GM18873 (cell line): Measurements from ENCODE around the gene ZNF169.
"Not testable (repeated sequence)": the region's sequence is repeated elsewhere in the genome, so short reads cannot be mapped to it uniquely, and the experiment has no call there.

Experiments
- ATAC-seq: cut with Tn5 transposase; IDR thresholded peaks from one replicate; pipeline ENCODE4 v1.9.1; 2021; ENCODE audit warnings: mild to moderate bottlenecking, moderate library complexity, moderate number of reproducible peaks; ENCODE audit not compliant: unreplicated experiment, low FRiP score

ZNF169 gene

GRCh38 chr9:94281101-94281500, 22.0 kb downstream of the ZNF169 start:
- no peak for ATAC-seq

- no peak for ATAC-seq
Measured at GRCh38 chr9:94286116-94286515, 27.0 kb downstream of the ZNF169 start.

GRCh38 chr9:94287877-94288513, 28.9 kb downstream of the ZNF169 start:
- ATAC-seq, result no peak

GRCh38 chr9:94289691-94290090, 30.6 kb downstream of the ZNF169 start:
- ATAC-seq, result no peak

GRCh38 chr9:94298949-94299599, 40.0 kb downstream of the ZNF169 start:
- ATAC-seq, result no peak

GRCh38 chr9:94300470-94301301, 41.6 kb downstream of the ZNF169 start:
- ATAC-seq, result no peak

GRCh38 chr9:94301583-94301982, 42.5 kb downstream of the ZNF169 start:
- ATAC-seq, result no peak

- ATAC-seq, result no peak
Measured at GRCh38 chr9:94302426-94302825, 43.3 kb downstream of the ZNF169 start.

GRCh38 chr9:94303321-94303720, 44.2 kb downstream of the ZNF169 start:
- ATAC-seq, result no peak

- ATAC-seq, result not testable (repeated sequence)
Measured at GRCh38 chr9:94315034-94315984, 56.2 kb downstream of the ZNF169 start.

- ATAC-seq, result not testable (repeated sequence)
Measured at GRCh38 chr9:94316236-94316635, 57.1 kb downstream of the ZNF169 start.

GRCh38 chr9:94317949-94318657, 59.0 kb downstream of the ZNF169 start:
- ATAC-seq, result not testable (repeated sequence)

- not testable (repeated sequence) for ATAC-seq
Measured at GRCh38 chr9:94322342-94322940, 63.3 kb downstream of the ZNF169 start.

- ATAC-seq, result not testable (repeated sequence)
Measured at GRCh38 chr9:94323153-94323798, 64.2 kb downstream of the ZNF169 start.

- not testable (repeated sequence) for ATAC-seq
Measured at GRCh38 chr9:94325583-94325982, 66.5 kb downstream of the ZNF169 start.

- ATAC-seq, result not testable (repeated sequence)
Measured at GRCh38 chr9:94328544-94328943, 69.4 kb downstream of the ZNF169 start, which contains the start of gene NUTM2F. Gene NUTM2F (minus strand): TSS chr9:94328644. CDS start chr9:94328623, 21 bp downstream.

- ATAC-seq, result not testable (repeated sequence)
Measured at GRCh38 chr9:94336445-94336844, 77.3 kb downstream of the ZNF169 start.

- ATAC-seq, result not testable (repeated sequence)
Measured at GRCh38 chr9:94338723-94339122, 79.6 kb downstream of the ZNF169 start.
